ENCODE results near the gene HAP1.

The HAP1 gene

DNA sequence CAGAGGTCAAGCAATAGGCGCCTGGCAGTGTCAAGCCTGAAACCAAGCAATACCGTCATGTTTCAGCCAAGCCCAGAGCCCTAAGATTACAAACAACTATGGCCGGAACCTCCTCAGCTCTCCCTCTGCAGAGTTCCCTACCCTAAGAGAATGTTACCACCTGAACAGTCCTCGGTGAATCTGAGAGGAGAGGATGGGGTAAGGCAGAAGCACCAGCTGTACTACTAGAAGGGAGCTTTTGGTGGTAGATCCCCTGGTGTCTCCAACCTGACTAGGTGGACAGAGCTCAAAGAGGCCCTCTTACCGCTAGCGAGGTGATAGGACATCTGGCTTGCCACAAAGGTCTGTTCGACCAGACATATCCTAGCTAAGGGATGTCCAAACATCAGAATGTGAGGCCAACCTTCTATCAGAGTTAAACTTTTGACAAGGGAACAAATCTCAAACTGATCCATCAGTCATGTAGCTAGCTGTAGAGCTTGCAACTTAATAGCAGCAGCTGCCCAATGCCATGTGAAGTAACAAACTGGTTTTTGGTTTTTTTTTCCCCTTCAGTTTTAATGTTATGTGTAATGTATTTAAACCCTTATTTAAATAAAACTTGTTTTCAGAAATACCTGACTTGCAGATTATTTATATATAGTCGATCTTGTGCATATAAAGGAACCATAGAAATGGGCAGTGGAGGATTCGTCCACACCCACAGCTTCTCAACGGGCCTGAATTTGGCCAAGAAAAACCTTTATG lies 43.2 kb downstream of the HAP1 start:
- TF ChIP-seq, protein P1, sequence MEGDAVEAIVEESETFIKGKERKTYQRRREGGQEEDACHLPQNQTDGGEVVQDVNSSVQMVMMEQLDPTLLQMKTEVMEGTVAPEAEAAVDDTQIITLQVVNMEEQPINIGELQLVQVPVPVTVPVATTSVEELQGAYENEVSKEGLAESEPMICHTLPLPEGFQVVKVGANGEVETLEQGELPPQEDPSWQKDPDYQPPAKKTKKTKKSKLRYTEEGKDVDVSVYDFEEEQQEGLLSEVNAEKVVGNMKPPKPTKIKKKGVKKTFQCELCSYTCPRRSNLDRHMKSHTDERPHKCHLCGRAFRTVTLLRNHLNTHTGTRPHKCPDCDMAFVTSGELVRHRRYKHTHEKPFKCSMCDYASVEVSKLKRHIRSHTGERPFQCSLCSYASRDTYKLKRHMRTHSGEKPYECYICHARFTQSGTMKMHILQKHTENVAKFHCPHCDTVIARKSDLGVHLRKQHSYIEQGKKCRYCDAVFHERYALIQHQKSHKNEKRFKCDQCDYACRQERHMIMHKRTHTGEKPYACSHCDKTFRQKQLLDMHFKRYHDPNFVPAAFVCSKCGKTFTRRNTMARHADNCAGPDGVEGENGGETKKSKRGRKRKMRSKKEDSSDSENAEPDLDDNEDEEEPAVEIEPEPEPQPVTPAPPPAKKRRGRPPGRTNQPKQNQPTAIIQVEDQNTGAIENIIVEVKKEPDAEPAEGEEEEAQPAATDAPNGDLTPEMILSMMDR (IDR thresholded peaks at IDR 0.05), result no peak
- Histone ChIP-seq H3K4me1 (peaks cover 0 to 40% (median 30%) of the 10 kb centered on the region in 4 donors), H3K4me3 (peak overlapping the region in 1 of 2 donors; percentile 86), H3K36me3 (peaks cover 57 to 64% (median 61%) of the 10 kb centered on the region in 3 donors), H3K27me3 (no peaks in the 10 kb centered on the region), H3K27ac (peak overlapping the region in 1 of 2 donors; percentile 100), H3K9me3 (no peaks in the 10 kb centered on the region)
- no peak for DNase-seq
- intact Hi-C loops (cut with DNase I; ENCODE audit: low total_unique reads), result no loop called here

DNA sequence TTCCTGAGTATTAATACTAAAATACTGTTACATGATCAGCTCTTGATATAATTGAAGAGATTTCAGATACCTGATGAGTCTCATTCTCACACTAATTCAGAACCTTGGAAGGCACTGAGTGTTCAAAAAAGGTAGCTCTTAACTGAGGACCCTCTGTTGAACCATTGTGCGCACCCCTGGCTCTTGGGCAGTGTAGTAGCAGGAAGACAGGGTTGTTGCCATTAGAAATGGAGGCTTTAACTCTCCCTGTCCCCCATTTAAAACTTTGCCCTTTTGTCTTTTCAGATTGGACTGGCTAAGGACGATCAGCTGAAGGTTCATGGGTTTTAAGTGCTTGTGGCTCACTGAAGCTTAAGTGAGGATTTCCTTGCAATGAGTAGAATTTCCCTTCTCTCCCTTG lies 43.9 kb downstream of the HAP1 start:
- DNase-seq, result no peak

DNA sequence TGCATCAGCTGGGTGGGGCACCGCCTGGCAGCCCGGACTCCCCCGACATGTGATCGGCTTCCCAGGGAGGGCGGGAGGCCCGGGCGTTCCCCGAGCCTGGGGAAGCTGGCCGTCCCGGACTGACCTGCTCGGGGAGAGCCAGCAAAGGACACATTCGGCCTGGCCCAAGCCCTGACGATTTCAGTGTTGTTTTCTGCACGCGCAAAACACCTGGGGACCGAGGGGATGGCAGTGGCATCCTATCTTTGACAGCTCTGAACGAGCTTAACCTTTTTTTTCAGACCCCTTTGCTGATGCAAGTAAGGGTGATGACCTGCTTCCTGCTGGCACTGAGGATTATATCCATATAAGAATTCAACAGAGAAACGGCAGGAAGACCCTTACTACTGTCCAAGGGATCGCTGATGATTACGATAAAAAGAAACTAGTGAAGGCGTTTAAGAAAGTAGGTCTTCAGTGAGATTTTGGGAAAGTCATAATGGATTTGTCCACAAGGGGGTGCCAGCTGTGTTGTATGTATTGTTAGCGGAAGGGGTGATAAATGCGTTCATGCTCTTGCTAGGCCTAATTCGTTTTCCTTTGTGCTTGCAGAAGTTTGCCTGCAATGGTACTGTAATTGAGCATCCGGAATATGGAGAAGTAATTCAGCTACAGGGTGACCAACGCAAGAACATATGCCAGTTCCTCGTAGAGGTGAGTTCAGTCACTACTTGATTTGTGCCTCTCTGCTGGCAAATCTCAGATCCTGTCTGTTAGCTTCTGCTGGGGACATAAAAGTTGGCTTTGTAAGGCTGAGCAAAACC lies 44.7 kb downstream of the HAP1 start:
- H3K4me3 ChIP-seq, result peak overlapping the region; percentile 86 to 100
- peaks cover 0 to 32% (median 23%) of the 10 kb centered on the region in 4 donors for H3K4me1 ChIP-seq
- H3K36me3 ChIP-seq, result peaks cover 52 to 53% (median 53%) of the 10 kb centered on the region in 3 donors
- intact Hi-C loops (cut with DNase I; ENCODE audit: low total_unique reads), result no loop called here
- no peaks in the 10 kb centered on the region for H3K9me3 ChIP-seq
- DNase-seq, result no peak
- no peaks in the 10 kb centered on the region for H3K27me3 ChIP-seq
- peak overlapping the region; percentile 100 for H3K27ac ChIP-seq
- TF ChIP-seq, protein P1 (IDR thresholded peaks at IDR 0.05), result peak; percentile 37 to 63

More for the DNA sequence above, 43.9 kb downstream of the HAP1 start:
- no peaks in the 10 kb centered on the region for H3K9me3 ChIP-seq
- H3K36me3 ChIP-seq, result peaks cover 57 to 61% (median 61%) of the 10 kb centered on the region in 3 donors
- peak overlapping the region; percentile 100 for H3K27ac ChIP-seq
- peak overlapping the region in 1 of 2 donors; percentile 86 for H3K4me3 ChIP-seq
- H3K4me1 ChIP-seq, result peaks cover 0 to 33% (median 23%) of the 10 kb centered on the region in 4 donors
- TF ChIP-seq, protein P1 (IDR thresholded peaks at IDR 0.05), result no peak
- H3K27me3 ChIP-seq, result no peaks in the 10 kb centered on the region
- intact Hi-C loops (cut with DNase I; ENCODE audit: low total_unique reads), result no loop called here

DNA sequence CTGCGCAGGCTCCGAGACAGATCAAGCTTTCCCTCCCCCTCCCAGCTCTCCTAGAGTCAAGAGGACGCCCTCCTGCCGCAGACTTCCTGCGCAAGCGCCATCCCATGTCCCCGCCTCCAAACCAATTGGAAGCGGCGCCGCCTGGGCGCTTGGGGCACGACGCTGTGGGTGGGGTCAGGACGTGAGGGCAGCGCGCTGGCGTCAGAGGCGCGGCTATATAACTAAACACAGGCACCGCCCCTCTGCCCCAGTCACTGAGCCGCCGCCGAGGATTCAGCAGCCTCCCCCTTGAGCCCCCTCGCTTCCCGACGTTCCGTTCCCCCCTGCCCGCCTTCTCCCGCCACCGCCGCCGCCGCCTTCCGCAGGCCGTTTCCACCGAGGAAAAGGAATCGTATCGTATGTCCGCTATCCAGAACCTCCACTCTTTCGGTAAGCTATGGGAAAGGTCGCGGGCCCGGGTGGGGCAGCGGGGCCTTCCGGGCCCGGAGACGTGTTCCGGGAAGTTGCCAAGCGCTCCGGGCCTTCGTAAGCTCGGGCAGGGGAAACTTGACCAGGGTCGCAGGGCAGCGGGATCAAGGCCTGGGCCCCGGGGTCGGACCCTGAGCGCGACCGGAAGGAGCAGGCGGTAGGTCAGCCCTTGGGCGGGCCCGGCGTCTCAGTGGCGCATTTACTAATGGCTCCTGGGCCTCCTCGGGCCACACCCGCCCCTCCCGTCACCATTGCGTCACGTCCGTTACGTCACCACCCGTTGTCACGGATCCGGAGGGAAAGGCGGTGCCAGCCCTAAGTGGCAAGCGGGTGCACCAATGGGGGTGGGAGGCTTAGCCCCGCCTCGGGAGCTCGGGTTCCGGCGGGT lies 45.6 kb downstream of the HAP1 start, which contains the start of gene EIF1:
Gene EIF1, plus strand, starts transcription at position 245 of the 856 bp plus-strand sequence. Its CDS starts 154 bp downstream, at position 399.
- H3K4me3 ChIP-seq, result peak within 1 kb of the TSS; percentile 86 to 100
- peaks cover 44 to 45% (median 45%) of the 10 kb centered on the region in 3 donors for H3K36me3 ChIP-seq
- intact Hi-C loops (cut with DNase I; ENCODE audit: low total_unique reads), result no loop called here
- H3K9me3 ChIP-seq, result no peaks in the 10 kb centered on the region
- peak; percentile 99 to 100 for DNase-seq
- TF ChIP-seq, protein P1 (IDR thresholded peaks at IDR 0.05), result no peak
- H3K4me1 ChIP-seq, result peaks cover 0 to 32% (median 23%) of the 10 kb centered on the region in 4 donors
- peak within 1 kb of the TSS; percentile 100 for H3K27ac ChIP-seq
- no peaks in the 10 kb centered on the region for H3K27me3 ChIP-seq
